Measurements from ENCODE around the gene TUBGCP6. TPM values are rescaled to one million over a fixed set of nuclear protein-coding genes. Genes with fewer than 3 reads are reported as not detected.

Gene TUBGCP6
- total and polyA plus RNA-seq, 2 donors from 2014 or later: 19.2 to 52.0 TPM

DNA sequence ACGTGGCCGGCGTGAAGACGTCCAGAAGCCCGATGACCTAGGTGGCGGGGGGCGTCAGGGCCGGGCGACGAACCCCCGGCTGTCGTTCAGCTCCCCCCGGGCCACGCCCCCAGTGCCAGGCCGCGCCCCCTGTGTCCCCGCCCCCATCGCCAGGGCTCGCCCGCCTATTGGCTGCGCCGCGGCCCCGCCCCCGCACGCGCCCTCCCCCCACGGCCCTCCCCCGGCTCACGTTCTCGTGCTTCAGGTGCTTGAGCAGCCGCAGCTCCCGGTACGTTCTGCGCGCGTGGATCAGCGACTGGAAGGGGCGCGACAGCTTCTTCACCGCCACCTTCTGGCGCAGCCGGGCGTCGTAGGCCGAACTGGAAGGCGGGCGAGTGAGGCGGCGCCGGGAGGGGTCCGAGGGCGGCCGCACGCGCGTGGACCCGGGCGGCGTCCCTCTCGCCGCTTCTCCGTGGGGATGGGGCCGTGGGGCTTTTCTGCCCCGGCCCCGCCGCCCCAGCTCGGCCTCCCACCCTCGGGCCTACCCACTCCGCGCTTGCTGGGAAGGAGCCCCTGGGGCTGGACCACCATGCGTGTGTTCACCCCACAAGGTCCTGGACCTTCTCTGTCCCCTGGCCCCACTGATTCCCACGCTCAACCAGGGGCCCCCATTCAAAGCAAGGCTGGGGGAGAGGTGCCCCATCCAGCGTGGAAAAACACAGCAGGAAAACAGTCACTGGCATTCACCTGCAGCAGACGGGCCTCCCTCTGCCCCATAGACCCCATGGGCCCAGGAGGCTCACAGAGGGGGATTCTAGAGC is 23.0 kb upstream of the TUBGCP6 start:
- Histone ChIP-seq H3K4me1 (ENCODE audit: control insufficient read depth in 2 of 3, insufficient read depth in 2 of 3, low read depth in 1 of 3, low read length in 3 of 3) (peaks cover 0 to 26% (median 4%) of the 10 kb centered on the region in 3 donors), H3K27ac (ENCODE audit: low read depth in 2 of 2, low read length in 2 of 2) (no peak overlapping the region), H3K9ac (ENCODE audit: low read length in 3 of 3) (no peak overlapping the region), H3K4me3 (ENCODE audit: low read length in 3 of 3) (peak overlapping the region in 1 of 3 donors; percentile 13), H3K27me3 (ENCODE audit: control insufficient read depth, insufficient read depth, low read length) (no peaks in the 10 kb centered on the region), H3K36me3 (ENCODE audit: control insufficient read depth in 2 of 3, insufficient read depth in 3 of 3, low read length in 3 of 3) (no peaks in the 10 kb centered on the region), H3K9me3 (ENCODE audit: control insufficient read depth in 2 of 3, insufficient read depth in 1 of 3, low read length in 3 of 3) (no peaks in the 10 kb centered on the region)
- FAIRE-seq (no peak), DNase-seq (peak in 4 of 5 donors; percentile 67 to 87 (median 76))
- intact Hi-C loops (cut with DNase I): no loop called here
- TF ChIP-seq, protein P1, sequence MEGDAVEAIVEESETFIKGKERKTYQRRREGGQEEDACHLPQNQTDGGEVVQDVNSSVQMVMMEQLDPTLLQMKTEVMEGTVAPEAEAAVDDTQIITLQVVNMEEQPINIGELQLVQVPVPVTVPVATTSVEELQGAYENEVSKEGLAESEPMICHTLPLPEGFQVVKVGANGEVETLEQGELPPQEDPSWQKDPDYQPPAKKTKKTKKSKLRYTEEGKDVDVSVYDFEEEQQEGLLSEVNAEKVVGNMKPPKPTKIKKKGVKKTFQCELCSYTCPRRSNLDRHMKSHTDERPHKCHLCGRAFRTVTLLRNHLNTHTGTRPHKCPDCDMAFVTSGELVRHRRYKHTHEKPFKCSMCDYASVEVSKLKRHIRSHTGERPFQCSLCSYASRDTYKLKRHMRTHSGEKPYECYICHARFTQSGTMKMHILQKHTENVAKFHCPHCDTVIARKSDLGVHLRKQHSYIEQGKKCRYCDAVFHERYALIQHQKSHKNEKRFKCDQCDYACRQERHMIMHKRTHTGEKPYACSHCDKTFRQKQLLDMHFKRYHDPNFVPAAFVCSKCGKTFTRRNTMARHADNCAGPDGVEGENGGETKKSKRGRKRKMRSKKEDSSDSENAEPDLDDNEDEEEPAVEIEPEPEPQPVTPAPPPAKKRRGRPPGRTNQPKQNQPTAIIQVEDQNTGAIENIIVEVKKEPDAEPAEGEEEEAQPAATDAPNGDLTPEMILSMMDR (IDR thresholded peaks at IDR 0.05; ENCODE audit: borderline replicate concordance, extremely low read depth, insufficient read depth): peak; percentile 36

DNA sequence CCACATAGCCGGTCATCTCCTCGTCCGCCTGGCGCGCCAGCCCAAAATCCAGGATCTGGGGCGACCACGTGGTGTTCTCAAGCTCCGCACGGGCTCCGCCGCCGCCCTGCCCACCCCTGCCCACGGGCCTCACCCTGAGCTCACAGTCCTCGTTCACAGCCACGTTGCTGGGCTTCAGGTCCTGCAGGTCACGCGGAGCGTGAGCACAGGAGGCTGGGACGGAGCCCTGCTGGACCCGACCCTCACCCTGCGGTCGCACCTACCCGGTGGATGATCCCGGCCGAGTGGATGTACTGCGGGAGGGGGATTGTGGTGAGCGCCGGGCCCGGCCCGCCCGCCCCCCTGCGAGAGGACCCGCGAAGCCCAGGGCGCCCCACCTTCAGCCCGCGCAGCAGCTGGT is 22.2 kb upstream of the TUBGCP6 start:
- H3K4me1 ChIP-seq (ENCODE audit: control insufficient read depth in 2 of 3, insufficient read depth in 2 of 3, low read depth in 1 of 3, low read length in 3 of 3): peaks cover 0 to 29% (median 4%) of the 10 kb centered on the region in 3 donors
- TF ChIP-seq, protein P1 (IDR thresholded peaks at IDR 0.05; ENCODE audit: borderline replicate concordance, extremely low read depth, insufficient read depth): no peak

DNA sequence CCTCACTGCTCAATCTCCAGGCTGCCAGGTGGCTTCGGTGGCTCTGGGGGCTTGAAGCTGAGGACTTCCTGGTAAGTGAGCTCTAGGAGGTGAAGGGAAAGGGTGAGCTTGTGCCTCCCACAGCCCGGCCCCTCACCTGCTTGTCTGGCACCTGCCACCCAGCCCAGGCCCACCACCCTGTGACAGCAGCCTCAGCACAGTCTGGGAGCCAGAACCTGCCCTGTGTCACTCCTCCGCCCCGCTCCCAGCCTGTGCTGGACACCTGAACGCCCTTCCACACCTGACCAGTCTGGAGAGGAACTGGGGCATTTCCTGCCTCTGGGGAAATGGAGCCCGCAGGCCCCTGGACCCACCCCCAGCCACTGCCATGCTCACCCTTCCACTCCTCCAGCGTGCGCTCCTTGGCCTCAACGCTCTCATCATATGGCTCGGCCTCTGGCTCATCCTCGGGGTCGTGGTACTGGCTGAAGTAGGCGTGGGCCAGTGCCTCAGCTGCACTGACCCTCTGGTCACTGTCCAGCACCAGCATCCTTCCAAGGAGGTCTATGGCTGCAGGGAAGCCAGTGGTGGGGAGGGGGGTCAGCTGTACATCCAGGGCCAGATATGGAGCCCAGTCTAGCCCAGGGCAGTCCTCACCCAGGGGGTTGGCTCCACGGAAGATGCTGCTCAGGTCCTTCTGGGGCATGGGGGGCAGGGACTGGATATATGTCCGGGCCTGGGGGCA is 20.3 kb upstream of the TUBGCP6 start:
- intact Hi-C loops (cut with DNase I): loop anchor here (5.0 kb wide), 1 partner anchor 72 kb away; no protein-coding TSS in a partner anchor
- Histone ChIP-seq H3K27ac (ENCODE audit: low read depth in 2 of 2, low read length in 2 of 2) (no peak overlapping the region), H3K9ac (ENCODE audit: low read length in 3 of 3) (no peak overlapping the region), H3K4me1 (ENCODE audit: control insufficient read depth in 2 of 3, insufficient read depth in 2 of 3, low read depth in 1 of 3, low read length in 3 of 3) (peaks cover 0 to 19% (median 4%) of the 10 kb centered on the region in 3 donors), H3K9me3 (ENCODE audit: control insufficient read depth in 2 of 3, insufficient read depth in 1 of 3, low read length in 3 of 3) (no peaks in the 10 kb centered on the region), H3K27me3 (ENCODE audit: control insufficient read depth, insufficient read depth, low read length) (no peaks in the 10 kb centered on the region), H3K36me3 (ENCODE audit: control insufficient read depth in 2 of 3, insufficient read depth in 3 of 3, low read length in 3 of 3) (no peaks in the 10 kb centered on the region), H3K4me3 (ENCODE audit: low read length in 3 of 3) (no peak overlapping the region)
- TF ChIP-seq, protein P1 (IDR thresholded peaks at IDR 0.05; ENCODE audit: borderline replicate concordance, extremely low read depth, insufficient read depth): no peak
- FAIRE-seq (no peak), DNase-seq (no peak)

More for the DNA sequence above, 22.2 kb upstream of the TUBGCP6 start:
- Histone ChIP-seq H3K4me3 (ENCODE audit: low read length in 3 of 3) (no peak overlapping the region), H3K9me3 (ENCODE audit: control insufficient read depth in 2 of 3, insufficient read depth in 1 of 3, low read length in 3 of 3) (no peaks in the 10 kb centered on the region), H3K9ac (ENCODE audit: low read length in 3 of 3) (no peak overlapping the region), H3K36me3 (ENCODE audit: control insufficient read depth in 2 of 3, insufficient read depth in 3 of 3, low read length in 3 of 3) (no peaks in the 10 kb centered on the region), H3K27ac (ENCODE audit: low read depth in 2 of 2, low read length in 2 of 2) (no peak overlapping the region), H3K27me3 (ENCODE audit: control insufficient read depth, insufficient read depth, low read length) (no peaks in the 10 kb centered on the region)
- intact Hi-C loops (cut with DNase I): no loop called here
- FAIRE-seq: no peak
- DNase-seq: no peak
